Heart left ventricle (tissue), 16 donors: ENCODE measurements around the gene SHC3. TPM values are rescaled to one million over a fixed set of nuclear protein-coding genes. Genes with fewer than 3 reads are reported as not detected.

Experiments used
- ATAC-seq, 4 donors: fragments of 200-7000 bp; cut with Tn5 transposase; one replicate each; pipeline ENCODE4 v1.9.1; 2020 to 2022; ENCODE audit warnings: moderate library complexity in 4 of 4, mild to moderate bottlenecking in 3 of 4, moderate number of reproducible peaks in 1 of 4
- DNase-seq, 5 donors: peaks; one replicate each; pipeline ENCODE4 v3.0.0-alpha.2; 2020
- H3K27ac ChIP-seq, 12 donors: fragments of 200-600 bp; sonication (generic) in 4 of 12; one replicate each; pipeline versions ENCODE4 v1.5.0 to v1.8.0; 2016 to 2022; ENCODE audit warnings: mild to moderate bottlenecking in 2 of 12
- H3K27me3 ChIP-seq, 9 donors: fragments of 200-600 bp; sonication (generic) in 2 of 9; one replicate each; pipeline versions ENCODE4 v1.5.1 to v1.8.0; 2016 to 2022; ENCODE audit warnings: mild to moderate bottlenecking in 3 of 9
- H3K36me3 ChIP-seq, 9 donors: fragments of 200-600 bp; sonication (generic) in 2 of 9; one replicate each; pipeline versions ENCODE4 v1.5.0 to v1.8.0; 2018 to 2022; ENCODE audit warnings: mild to moderate bottlenecking in 2 of 9
- H3K4me1 ChIP-seq, 12 donors: fragments of 200-600 bp; sonication (generic) in 4 of 12; one replicate each; pipeline versions ENCODE4 v1.5.0 to v1.8.0; 2016 to 2022; ENCODE audit warnings: mild to moderate bottlenecking in 3 of 12
- H3K4me3 ChIP-seq, 12 donors: fragments of 200-600 bp; sonication (generic) in 4 of 12; one replicate each; pipeline versions ENCODE4 v1.5.0 to v1.8.0; 2017 to 2022; ENCODE audit warnings: mild to moderate bottlenecking in 9 of 12, moderate library complexity in 4 of 12
- H3K9me3 ChIP-seq, 12 donors: fragments of 200-600 bp; sonication (generic) in 4 of 12; one replicate each; pipeline versions ENCODE4 v1.5.0 to v1.8.0; 2016 to 2022; ENCODE audit warnings: mild to moderate bottlenecking in 1 of 12
- CTCF ChIP-seq, 12 donors: fragments of 200-600 bp; sonication (generic) in 4 of 12; IDR thresholded peaks; one replicate each; pipeline versions ENCODE4 v1.5.0 to v1.8.0; 2018 to 2022; ENCODE audit warnings: antibody characterized with exemption in 12 of 12, mild to moderate bottlenecking in 5 of 12
- POLR2A ChIP-seq, 2 donors: fragments of 450-650 bp; IDR thresholded peaks; one replicate each; pipeline ENCODE4 v1.6.1; 2017; ENCODE audit warnings: antibody characterized with exemption in 2 of 2, mild to moderate bottlenecking in 2 of 2, moderate library complexity in 2 of 2
- WGBS, 4 donors: extraction: QIAGEN DNeasy Blood & Tissue Kit in 2 of 4; methylation state at CpG; one replicate each; pipeline versions ENCODE4 v1.1.5 to v1.1.7; 2013 to 2018; 5-methylcytosine and 5-hydroxymethylcytosine counted together
- intact Hi-C, 10 donors: fragments of 100-400 bp; cut with DNase I; formaldehyde crosslinking; loops; one replicate each; pipeline versions ENCODE4 v1.11.1 to v1.14.2; 2022
- polyA plus RNA-seq, 2 donors: library from polyadenylated mRNA; stranded (reverse); fragments of 200-250 nt; gene quantifications; one replicate each; pipeline ENCODE4 v1.2.3, GENCODE V29; 2013
- total RNA-seq, 9 donors: library from RNA; depleted of rRNA in 2 of 9; stranded (reverse); fragments of >200 nt in 2 of 9; fragmentation: NEBNext Ultra II Directional in 3 of 9; extraction: Animal tissue kit (Norgen Biotek cat#: 25700) in 3 of 9; gene quantifications; one replicate each; pipeline versions ENCODE4 v1.1.0 to v1.2.4, GENCODE V29; 2016 to 2023
- donor health status: ischemic (EF 13 %, LVEDD 7.1; RV severe dilation, severe dysfunction).
- donor health status: healthy with polysubstance abuse.
- donor health status: DM: no; HTN: yes; CAD: no.
- donor health status: DM: no; HTN: no; CAD: no.
- donor health status: ischemic (EF 25% LVEDD 6.9; RV normal size, moderate dysfunction).
- donor health status: ischemic (EF 25% LVEDD 5.7; RV mildly dilated, moderate dysfunction).
- donor health status: healthy.
- donor health status: DM: yes; HTN: yes; CAD: no.
- donor health status: ischemic (EF 35%, LVEDD 5.7; RV mildly dilated, moderate dysfunction).
- donor health status: nonischemic (EF 11% LVEDD 7.7; RV severe dilation, severe dysfunction).
- donor health status: DM: yes; HTN: yes; CAD: no.
- donor health status: PGD.
- donor health status: ischemic (EF 29% LVEDD 5.4; RV normal size, mild dysfunction).
- donor health status: nonischemic (EF 23%, LVEDD 6.1; RV moderate dilation, normal function).

SHC3 gene
- total and polyA plus RNA-seq, 11 donors = 0.20 to 4.3 (median 0.52) TPM

GRCh38 chr9:89060790-89061189, 117.8 kb downstream of the SHC3 start:
- DNase-seq = no peak
- TF ChIP-seq CTCF (IDR thresholded peaks at IDR 0.05) (no peak), POLR2A (IDR thresholded peaks at IDR 0.05) (no peak)
- ATAC-seq = no peak

DNA sequence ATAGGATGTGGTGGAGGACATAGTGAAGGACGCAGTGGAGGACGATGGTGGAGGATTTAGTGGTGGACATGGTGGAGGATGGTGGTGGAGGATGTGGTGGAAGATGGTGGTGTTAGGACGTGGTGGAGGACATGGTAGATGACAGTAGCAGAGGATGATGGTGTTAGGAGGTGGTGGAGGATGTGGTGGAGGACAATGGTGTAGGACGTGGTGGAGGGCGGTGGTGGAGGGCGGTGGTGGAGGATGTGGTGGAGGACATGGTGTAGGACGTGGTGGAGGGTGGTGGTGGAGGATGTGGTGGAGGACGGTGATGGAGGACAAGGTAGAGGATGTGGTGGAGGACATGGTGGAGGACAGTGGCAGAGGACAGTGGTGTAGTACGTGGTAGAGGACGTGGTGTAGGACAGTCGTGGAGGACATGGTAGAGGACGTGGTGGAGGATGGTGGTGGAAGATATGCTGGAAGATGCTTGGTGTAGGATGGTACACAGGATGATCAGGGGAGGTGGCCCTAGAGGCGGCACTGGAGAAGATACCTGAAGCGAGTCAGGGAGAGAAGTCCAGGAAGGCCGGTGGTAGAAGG, 118.6 kb downstream of the SHC3 start:
- no peaks in the 10 kb centered on the region for H3K36me3 ChIP-seq
- no peaks in the 10 kb centered on the region for H3K9me3 ChIP-seq
- ATAC-seq (peak in 1 of 4 donors; percentile 30), DNase-seq (no peak)
- H3K27me3 ChIP-seq = no peaks in the 10 kb centered on the region
- WGBS, 4 donors = 89 to 94% (median 93%) methylated on average over 14 to 15 of the region's 15 CpGs
- TF ChIP-seq CTCF (IDR thresholded peaks at IDR 0.05) = no peak
- TF ChIP-seq POLR2A (IDR thresholded peaks at IDR 0.05) = no peak
- H3K4me3 ChIP-seq = no peak overlapping the region
- H3K4me1 ChIP-seq = no peaks in the 10 kb centered on the region
- no peak overlapping the region for H3K27ac ChIP-seq
- intact Hi-C loops = loop anchor here in 1 of 10 donors (10.0 kb wide), 1 partner anchor 215 kb away; no protein-coding TSS in a partner anchor

More at GRCh38 chr9:89060790-89061189, 117.8 kb downstream of the SHC3 start:
- H3K27me3 ChIP-seq = no peaks in the 10 kb centered on the region
- no peak overlapping the region for H3K27ac ChIP-seq
- no peaks in the 10 kb centered on the region for H3K4me1 ChIP-seq
- WGBS, 4 donors = 86 to 95% (median 92%) methylated on average over 5 of the region's 5 CpGs
- intact Hi-C loops = no loop called here
- no peaks in the 10 kb centered on the region for H3K36me3 ChIP-seq
- no peak overlapping the region for H3K4me3 ChIP-seq
- no peaks in the 10 kb centered on the region for H3K9me3 ChIP-seq

GRCh38 chr9:89058906-89059305, 119.7 kb downstream of the SHC3 start:
- intact Hi-C loops = loop anchor here in 1 of 10 donors (10.0 kb wide), 1 partner anchor 216 kb away; no protein-coding TSS in a partner anchor
- Histone ChIP-seq H3K4me3 (no peak overlapping the region), H3K27ac (no peak overlapping the region), H3K27me3 (no peaks in the 10 kb centered on the region), H3K4me1 (no peaks in the 10 kb centered on the region), H3K9me3 (no peaks in the 10 kb centered on the region), H3K36me3 (no peaks in the 10 kb centered on the region)
- 88 to 95% (median 93%) methylated on average over 12 of the region's 12 CpGs for WGBS, 4 donors
- TF ChIP-seq POLR2A (IDR thresholded peaks at IDR 0.05) (no peak), CTCF (IDR thresholded peaks at IDR 0.05) (no peak)
- DNase-seq (no peak), ATAC-seq (no peak)

GRCh38 chr9:89054865-89055495, 123.6 kb downstream of the SHC3 start:
- no peak for TF ChIP-seq POLR2A (IDR thresholded peaks at IDR 0.05)
- TF ChIP-seq CTCF (IDR thresholded peaks at IDR 0.05) = no peak
- Histone ChIP-seq H3K36me3 (no peaks in the 10 kb centered on the region), H3K4me3 (no peak overlapping the region), H3K27ac (no peak overlapping the region), H3K9me3 (no peaks in the 10 kb centered on the region), H3K27me3 (no peaks in the 10 kb centered on the region), H3K4me1 (peaks cover 0 to 7% (median 0%) of the 10 kb centered on the region in 12 donors)
- intact Hi-C loops = loop anchor here in 1 of 10 donors (10.0 kb wide), 1 partner anchor 220 kb away; no protein-coding TSS in a partner anchor
- WGBS, 4 donors = 90 to 94% (median 92%) methylated on average over 8 of the region's 8 CpGs
- no peak for DNase-seq
- no peak for ATAC-seq
